Keratinocyte (primary cell): ENCODE data around the gene BAG3.

ENCODE experiments used
- EZH2 ChIP-seq: IDR thresholded peaks from one replicate; pipeline ENCODE4 v1.6.1; 2012; ENCODE audit warnings: inconsistent platforms, mild to moderate bottlenecking, low read length, moderate library complexity
- TF ChIP-seq, protein P1 (sequence below), 3 experiments: IDR thresholded peaks in 1 of 3; conservative IDR thresholded peaks in 1 of 3; optimal IDR thresholded peaks in 1 of 3; 2 replicates in 2 of 3; 3 replicates in 1 of 3; pipeline versions ENCODE3 to v1.5.1; 2011; ENCODE audit warnings: low read length in 3 of 3, mild to moderate bottlenecking in 3 of 3, moderate library complexity in 2 of 3, control low read depth in 1 of 3, inconsistent platforms in 1 of 3; ENCODE audit not compliant: insufficient read depth in 2 of 3; ENCODE audit errors: extremely low read depth in 1 of 3

DNA sequence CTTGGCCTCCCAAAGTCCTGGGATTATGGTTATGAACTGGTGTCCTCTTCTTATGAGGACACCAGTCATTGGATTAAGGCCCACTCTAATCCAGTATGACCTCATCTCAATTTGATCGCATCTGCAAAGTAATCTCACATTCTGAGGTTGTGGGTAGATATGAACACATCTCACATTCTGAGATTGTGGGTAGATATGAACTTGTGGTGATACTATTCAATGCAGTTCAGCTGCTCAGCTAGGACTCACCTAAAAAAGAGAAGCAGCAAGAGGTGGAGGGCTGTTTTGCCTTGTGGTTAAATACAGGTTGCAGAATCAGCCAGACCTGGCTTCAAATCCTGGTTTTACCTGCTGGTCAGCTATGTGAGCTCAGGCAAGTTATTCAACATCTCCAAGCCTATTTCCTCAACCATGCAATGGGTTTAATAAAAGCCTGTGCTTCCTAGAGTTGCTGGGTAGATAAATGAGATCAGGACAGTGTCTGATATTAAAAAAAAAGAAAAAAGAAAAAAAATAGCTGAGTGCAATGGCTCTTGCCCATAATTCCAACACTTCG, 8.5 kb upstream of the BAG3 start:
- TF ChIP-seq, protein P1, sequence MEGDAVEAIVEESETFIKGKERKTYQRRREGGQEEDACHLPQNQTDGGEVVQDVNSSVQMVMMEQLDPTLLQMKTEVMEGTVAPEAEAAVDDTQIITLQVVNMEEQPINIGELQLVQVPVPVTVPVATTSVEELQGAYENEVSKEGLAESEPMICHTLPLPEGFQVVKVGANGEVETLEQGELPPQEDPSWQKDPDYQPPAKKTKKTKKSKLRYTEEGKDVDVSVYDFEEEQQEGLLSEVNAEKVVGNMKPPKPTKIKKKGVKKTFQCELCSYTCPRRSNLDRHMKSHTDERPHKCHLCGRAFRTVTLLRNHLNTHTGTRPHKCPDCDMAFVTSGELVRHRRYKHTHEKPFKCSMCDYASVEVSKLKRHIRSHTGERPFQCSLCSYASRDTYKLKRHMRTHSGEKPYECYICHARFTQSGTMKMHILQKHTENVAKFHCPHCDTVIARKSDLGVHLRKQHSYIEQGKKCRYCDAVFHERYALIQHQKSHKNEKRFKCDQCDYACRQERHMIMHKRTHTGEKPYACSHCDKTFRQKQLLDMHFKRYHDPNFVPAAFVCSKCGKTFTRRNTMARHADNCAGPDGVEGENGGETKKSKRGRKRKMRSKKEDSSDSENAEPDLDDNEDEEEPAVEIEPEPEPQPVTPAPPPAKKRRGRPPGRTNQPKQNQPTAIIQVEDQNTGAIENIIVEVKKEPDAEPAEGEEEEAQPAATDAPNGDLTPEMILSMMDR (optimal IDR thresholded peaks at IDR 0.05 in 1 of 3, IDR thresholded peaks at IDR 0.05 in 1 of 3, conservative IDR thresholded peaks at IDR 0.05 in 1 of 3; ENCODE audit: extremely low read depth in 1 of 3, insufficient read depth in 2 of 3, low read length in 3 of 3) = no peak
- no peak for TF ChIP-seq EZH2
